WTC11 (cell line): ENCODE measurements around the gene EVL. TPM values are rescaled to one million over a fixed set of nuclear protein-coding genes. Genes with fewer than 3 reads are reported as not detected.

ENCODE experiments used
- AFF4 ChIP-seq: sonication (generic); formaldehyde crosslinking; IDR thresholded peaks from 2 replicates; pipeline ENCODE4 v1.8.1; 2023; ENCODE audit warnings: mild to moderate bottlenecking, missing genetic modification reagents, borderline replicate concordance
- ATF2 ChIP-seq: sonication (generic); formaldehyde crosslinking; IDR thresholded peaks from 2 replicates; pipeline ENCODE4 v1.8.1; 2022; ENCODE audit warnings: low read depth, missing genetic modification reagents, borderline replicate concordance
- EMX1 ChIP-seq: fragments of 250-450 bp; sonication (Bioruptor Pico); IDR thresholded peaks from 2 replicates; pipeline ENCODE4 v1.8.0; 2021; ENCODE audit warnings: mild to moderate bottlenecking
- FOXP4 ChIP-seq: sonication (generic); formaldehyde crosslinking; IDR thresholded peaks from 2 replicates; pipeline ENCODE4 v1.8.0; 2022; ENCODE audit warnings: mild to moderate bottlenecking, missing genetic modification reagents
- HMGA2 ChIP-seq: fragments of 250-450 bp; sonication (Bioruptor Pico); IDR thresholded peaks from 2 replicates; pipeline ENCODE4 v1.4.0; 2021; ENCODE audit warnings: mild to moderate bottlenecking, moderate library complexity
- MYBL2 ChIP-seq: sonication (generic); formaldehyde crosslinking; IDR thresholded peaks from 2 replicates; pipeline ENCODE4 v1.8.1; 2023; ENCODE audit warnings: mild to moderate bottlenecking, moderate library complexity, missing genetic modification reagents
- STAT6 ChIP-seq: sonication (generic); formaldehyde crosslinking; conservative IDR thresholded peaks from 2 replicates; pipeline ENCODE4 v1.8.1; 2023; ENCODE audit warnings: mild to moderate bottlenecking, low read depth, missing genetic modification reagents, moderate library complexity
- TCF7 ChIP-seq: sonication (generic); formaldehyde crosslinking; IDR thresholded peaks from 2 replicates; pipeline ENCODE4 v1.8.0; 2022; ENCODE audit warnings: mild to moderate bottlenecking, low read depth, missing genetic modification reagents, moderate library complexity
- TP53 ChIP-seq: sonication (generic); formaldehyde crosslinking; IDR thresholded peaks from 2 replicates; pipeline ENCODE4 v1.8.1; 2023; ENCODE audit warnings: mild to moderate bottlenecking, missing genetic modification reagents
- ZBTB21 ChIP-seq: sonication (generic); formaldehyde crosslinking; IDR thresholded peaks from 2 replicates; pipeline ENCODE4 v1.8.1; 2023; ENCODE audit warnings: mild to moderate bottlenecking, missing genetic modification reagents, borderline replicate concordance
- ZNF138 ChIP-seq: sonication (generic); formaldehyde crosslinking; conservative IDR thresholded peaks from 2 replicates; pipeline ENCODE4 v1.8.1; 2022; ENCODE audit warnings: mild to moderate bottlenecking, moderate library complexity, missing genetic modification reagents
- ZNF423 ChIP-seq: fragments of 250-450 bp; sonication (Bioruptor Pico); IDR thresholded peaks from 2 replicates; pipeline ENCODE4 v2.1.2; 2022; ENCODE audit warnings: mild to moderate bottlenecking, moderate library complexity
- ZNF532 ChIP-seq: fragments of 250-450 bp; sonication (Bioruptor Pico); IDR thresholded peaks from 2 replicates; pipeline ENCODE4 v1.9.0; 2021; ENCODE audit warnings: mild to moderate bottlenecking, borderline replicate concordance
- total RNA-seq: library from RNA; stranded (reverse); gene quantifications from 3 replicates; pipeline ENCODE4 v1.2.3, GENCODE V29; 2021

EVL gene
- total RNA-seq, 1 experiment from 2014 or later, result 60.8 TPM

GRCh38 chr14:100135073-100135472 is 69.9 kb downstream of the EVL start (continued):
- TF ChIP-seq ATF2 (no peak), ZNF532 (CRISPR knock-in tag) (no peak), STAT6 (CRISPR knock-in tag) (no peak), ZBTB21 (CRISPR knock-in tag) (no peak), FOXP4 (no peak), ZNF138 (no peak), MYBL2 (CRISPR knock-in tag) (no peak), EMX1 (CRISPR knock-in tag) (no peak), AFF4 (no peak), ZNF423 (CRISPR knock-in tag) (no peak), TCF7 (no peak), TP53 (CRISPR knock-in tag) (no peak), HMGA2 (CRISPR knock-in tag) (no peak)
